Hypothalamus (tissue), 51 donors: ENCODE results near the gene IL2RA.
"Not testable (repeated sequence)": the region's sequence is repeated elsewhere in the genome, so short reads cannot be mapped to it uniquely, and the experiment has no call there.

Source experiments
- DNase-seq, 51 donors: peaks; one replicate each; lab custom pipeline; 2025; lab: John Stamatoyannopoulos, UW

Gene IL2RA

DNA sequence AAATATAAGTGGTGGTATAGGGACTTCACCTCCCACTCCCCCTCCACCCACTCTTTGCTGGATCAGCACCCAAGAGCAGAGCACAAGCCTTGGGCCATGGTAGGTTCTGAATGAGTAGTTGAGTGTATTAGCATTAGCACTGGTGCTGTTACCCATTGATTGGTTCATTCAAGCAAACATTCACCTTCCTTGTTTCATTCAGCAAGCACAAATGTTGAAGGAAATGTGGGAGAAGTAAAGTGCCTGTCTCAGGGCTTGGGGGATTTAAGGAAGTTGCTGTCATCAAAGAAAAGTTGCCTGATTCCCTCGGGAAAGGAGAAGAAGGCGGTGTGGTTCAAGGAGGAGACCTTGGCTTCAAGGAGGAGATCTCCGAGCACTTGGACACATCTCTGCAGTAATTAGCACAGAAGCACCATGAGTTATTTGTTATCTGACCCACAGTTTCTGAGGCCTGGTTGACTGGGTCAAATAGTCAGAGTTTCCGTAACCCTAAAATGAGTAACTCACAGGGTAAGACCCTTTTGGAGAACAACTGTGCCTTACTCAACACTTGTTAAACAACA is 17.3 kb downstream of the IL2RA start:
- DNase-seq, result no peak

DNA sequence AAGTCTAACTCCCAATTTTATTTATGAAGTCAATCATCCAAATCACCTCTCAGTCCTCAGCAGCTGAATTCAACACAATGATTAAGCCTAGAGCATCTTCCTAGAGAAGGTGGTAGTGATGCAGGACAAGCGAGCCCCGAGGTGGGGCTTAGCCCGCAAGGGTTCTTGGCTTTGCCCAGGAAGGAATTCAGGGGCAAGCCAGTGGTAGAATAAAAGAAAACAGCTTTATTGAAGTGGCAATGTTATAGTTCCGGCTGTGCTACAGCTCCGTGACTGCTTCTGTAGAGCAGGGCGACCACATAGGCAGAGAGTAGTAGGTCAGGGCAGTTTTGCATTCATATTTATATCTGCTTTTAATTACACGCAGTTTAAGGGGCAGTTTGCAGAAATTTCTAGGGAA is 18.1 kb downstream of the IL2RA start:
- DNase-seq, result no peak

DNA sequence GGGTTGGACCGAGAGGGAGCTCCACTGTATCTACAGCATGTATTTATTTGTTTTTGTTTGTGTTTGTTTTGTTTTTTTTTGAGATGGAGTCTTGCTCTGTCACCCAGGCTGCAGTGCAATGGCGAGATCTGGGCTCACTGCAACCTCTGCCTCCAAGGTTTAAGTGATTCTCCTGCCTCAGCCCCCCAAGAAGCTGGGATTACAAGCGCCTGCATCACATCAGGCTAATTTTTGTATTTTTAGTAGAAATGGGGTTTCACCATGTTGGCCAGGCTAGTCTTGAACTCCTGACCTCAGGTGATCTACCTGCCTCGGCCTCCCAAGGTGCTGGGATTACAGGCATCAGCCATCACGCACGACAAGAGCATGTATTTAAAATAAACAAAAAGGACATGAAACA is 18.8 kb downstream of the IL2RA start:
- DNase-seq, result not testable (repeated sequence)

GRCh38 chr10:6040205-6040604 is 22.0 kb downstream of the IL2RA start:
- DNase-seq, result no peak

- DNase-seq, result no peak
Measured at GRCh38 chr10:6039711-6040110, 22.5 kb downstream of the IL2RA start.

- no peak for DNase-seq
Measured at GRCh38 chr10:6038071-6038631, 24.0 kb downstream of the IL2RA start.

DNA sequence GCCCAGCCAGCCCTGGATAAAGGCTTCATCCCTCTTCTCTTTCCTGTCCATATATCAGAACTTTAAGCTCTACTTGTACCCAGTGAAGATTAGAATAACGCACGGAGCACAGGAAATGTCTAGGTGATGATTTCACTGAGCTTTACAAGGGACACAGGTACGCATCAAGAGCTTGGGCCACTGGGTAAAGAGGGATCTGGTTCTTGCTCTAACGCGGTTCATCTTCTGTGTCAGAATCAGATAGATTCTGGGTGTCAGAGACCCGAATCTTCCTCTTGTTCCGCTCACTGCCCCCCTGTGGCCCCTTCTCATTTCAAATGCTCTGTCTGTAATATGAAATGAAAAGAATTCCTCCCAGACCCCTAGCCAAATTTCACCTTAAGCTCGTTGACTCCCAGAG is 24.7 kb downstream of the IL2RA start:
- no peak for DNase-seq

DNA sequence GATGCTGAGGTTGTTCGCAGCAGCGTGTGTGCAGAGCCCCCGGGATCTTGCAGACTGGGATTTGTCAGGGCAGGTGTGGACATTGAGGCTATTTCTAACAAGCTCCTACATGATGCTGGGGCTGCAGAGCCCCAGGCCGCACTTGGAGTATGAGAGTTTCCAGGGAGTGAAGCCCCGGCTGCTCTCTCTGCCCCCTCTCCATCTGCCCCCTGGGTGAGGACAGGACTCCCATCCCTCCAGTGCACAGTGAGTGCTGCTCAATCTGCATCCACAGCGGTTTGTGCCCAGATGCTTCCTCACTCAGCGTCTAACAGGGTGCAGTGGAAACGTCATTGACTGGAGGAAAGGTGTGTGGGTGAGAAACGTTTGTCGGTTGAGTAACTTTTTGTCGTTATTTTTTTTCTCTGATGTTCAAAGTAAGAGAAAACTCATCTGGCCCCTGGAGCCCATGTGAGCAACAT is 25.3 kb downstream of the IL2RA start:
- no peak for DNase-seq

DNA sequence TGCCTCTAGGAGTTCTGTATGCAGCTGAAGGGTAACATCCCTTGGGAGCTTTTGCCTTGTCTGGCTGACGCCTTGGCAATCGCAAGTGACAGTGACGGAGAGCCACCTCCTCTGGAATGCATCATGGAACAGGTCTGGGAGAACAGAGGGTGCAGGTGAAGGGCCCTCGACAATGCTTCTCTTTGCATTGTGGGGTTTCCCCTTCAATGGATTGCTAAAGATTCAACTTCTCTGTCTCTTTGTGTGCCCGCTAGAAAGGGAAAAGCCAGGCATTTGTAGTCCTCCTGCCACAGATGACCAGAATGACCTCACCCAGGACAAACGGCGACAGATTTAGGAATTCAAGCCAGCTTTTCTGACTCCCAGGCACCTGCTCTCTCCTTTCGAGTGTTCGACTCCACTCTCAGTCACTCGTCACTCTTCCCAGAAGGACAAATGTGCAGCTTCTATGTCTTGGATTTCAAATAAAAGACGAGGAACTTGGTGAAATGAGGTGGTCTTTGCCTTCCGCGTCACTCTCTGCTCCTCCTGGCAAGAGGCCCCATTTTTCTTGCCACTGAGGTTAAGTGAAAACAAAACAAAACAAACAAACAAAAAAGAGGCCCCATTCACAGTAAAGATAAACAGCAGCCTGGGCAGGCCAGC is 26.1 kb downstream of the IL2RA start:
- DNase-seq, result no peak

GRCh38 chr10:6035101-6035834 is 26.9 kb downstream of the IL2RA start:
- no peak for DNase-seq

DNA sequence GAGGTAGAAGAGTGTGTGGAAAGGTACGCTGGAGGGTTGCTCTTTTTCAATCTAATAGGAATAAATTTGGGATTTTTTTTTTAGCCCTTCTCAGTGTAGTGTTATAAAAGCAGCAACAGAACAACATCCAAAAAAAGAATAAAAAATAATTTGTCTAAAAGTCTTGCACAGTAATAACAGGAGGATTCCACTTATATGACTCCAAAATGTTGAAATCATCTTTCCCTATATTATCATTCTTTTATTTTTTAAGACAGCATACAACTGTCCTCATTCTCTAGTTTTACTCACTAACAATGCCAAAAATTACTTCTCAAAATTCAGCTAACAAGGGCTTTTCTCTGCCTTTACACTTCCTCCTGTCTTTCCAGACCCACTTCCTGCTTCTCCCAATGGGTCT is 27.8 kb downstream of the IL2RA start:
- no peak for DNase-seq

GRCh38 chr10:6033954-6034353 is 28.2 kb downstream of the IL2RA start:
- no peak for DNase-seq

DNA sequence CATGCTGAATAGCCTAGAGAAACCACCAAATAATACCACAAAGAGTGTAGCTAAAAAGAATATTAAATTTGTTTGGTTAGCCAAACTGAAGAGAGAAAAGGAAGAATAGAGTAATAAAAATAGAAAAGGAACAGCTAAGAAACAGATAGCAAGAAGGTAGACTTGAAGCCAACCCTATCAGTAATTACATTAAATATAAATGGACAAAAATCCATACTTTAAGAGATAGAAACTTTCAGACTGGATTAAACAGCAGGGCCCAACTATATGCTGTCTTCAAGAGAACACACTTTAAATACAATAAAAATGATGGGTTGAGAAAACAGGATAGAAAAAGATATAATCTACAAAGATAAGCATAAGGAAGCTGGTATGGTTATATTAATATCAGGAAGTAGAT is 31.2 kb downstream of the IL2RA start:
- DNase-seq, result no peak

DNA sequence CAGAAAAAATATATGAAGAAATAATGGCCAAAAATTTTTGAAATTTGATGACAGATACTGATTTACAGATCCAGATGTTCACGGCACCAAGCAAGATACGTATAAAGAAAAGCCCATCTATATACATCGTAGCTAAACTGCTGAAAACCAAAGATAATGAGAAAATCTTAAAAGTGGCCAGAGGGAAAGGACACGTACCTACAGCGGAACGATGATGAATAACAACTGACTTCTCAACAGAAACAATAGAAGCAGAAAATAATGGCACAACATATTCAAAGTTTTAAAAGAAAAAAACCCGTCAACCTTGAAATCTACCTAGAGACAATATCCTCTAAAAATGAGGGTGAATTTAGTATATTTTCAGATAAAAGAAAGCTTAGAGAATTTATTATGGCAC is 31.9 kb downstream of the IL2RA start:
- no peak for DNase-seq

GRCh38 chr10:6027929-6028328 is 34.2 kb downstream of the IL2RA start:
- peak in 1 of 51 donors; percentile 93 for DNase-seq

GRCh38 chr10:6025683-6026255 is 36.4 kb downstream of the IL2RA start:
- no peak for DNase-seq

DNA sequence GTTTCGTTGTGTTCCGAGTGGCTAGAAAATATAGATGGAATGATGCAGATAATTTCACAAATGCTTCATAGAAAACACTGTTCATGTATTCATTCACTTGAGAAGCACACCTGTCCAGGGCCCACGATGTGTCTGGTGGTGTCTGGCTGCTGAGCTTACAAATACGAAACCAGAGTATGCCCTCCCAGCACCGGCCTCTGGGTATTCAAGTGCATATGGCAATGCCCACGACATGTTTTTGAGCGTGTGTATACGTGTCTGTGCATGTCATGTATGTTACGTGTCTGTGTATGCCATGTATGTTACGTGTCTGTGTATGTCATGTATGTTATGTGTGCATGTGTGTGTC is 37.9 kb downstream of the IL2RA start:
- DNase-seq, result no peak

- no peak for DNase-seq
Measured at GRCh38 chr10:6023661-6024333, 38.4 kb downstream of the IL2RA start.

- peak in 1 of 51 donors; percentile 84 for DNase-seq
Measured at GRCh38 chr10:6022660-6023059, 39.5 kb downstream of the IL2RA start.

GRCh38 chr10:6020826-6021225 is 41.3 kb downstream of the IL2RA start:
- no peak for DNase-seq

DNA sequence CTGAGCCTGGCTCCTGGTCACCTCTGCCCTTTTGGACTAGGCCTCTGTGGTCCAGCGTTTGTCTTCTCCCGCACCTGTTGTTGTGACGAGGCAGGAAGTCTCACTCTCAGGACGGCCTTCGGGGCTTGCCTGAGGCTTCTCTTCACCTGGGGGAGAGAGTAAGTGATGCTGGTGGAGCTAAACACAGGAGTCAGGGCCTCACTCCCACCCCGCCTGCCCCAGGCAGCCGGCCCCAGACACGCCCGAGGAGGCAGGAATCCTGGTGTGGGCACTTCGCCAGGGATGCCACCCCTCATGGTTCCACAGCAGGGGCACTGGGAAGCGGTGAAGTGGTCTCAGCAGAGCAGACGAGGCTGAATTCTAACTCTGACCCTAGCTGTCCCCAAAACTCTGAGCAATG is 42.4 kb downstream of the IL2RA start:
- DNase-seq, result no peak
